GM21529 (cell line): ENCODE measurements around the gene KIAA0753.

Experiments used
- ATAC-seq: cut with Tn5 transposase; IDR thresholded peaks from one replicate; pipeline ENCODE4 v1.9.1; 2021; ENCODE audit not compliant: unreplicated experiment

The KIAA0753 gene

DNA sequence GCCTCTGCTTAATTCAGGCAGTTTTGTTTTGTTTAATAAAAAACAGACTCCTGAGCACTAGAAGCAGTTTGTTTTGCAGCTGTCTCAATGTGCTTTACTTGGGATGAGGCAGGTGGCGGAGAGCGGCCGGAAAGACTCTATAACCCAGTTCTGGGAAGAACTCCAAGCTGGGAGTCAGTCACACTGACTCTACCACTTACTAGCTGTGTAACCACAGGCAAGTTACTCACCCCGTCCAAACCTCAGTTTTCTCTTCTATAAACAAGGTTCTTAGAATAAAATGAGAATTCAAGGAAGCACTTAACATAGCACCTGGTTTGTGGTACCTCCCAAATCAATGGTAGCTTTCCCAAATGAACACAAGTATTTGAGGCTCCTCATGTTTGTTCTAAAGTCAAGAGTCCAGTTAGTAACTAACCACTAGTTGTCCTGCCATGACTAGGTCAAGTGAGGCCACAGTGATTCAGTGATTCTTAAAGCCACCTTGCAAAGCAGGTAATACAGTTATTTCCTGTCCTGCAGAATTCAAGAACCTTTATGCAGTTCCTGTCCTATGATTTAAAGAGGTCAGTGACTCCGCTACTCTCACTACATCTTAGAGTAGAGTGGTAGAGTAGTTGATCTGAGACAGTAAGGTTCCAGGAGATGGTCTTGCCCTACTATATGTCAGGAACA is 3.1 kb upstream of the KIAA0753 start:
- ATAC-seq = no peak

DNA sequence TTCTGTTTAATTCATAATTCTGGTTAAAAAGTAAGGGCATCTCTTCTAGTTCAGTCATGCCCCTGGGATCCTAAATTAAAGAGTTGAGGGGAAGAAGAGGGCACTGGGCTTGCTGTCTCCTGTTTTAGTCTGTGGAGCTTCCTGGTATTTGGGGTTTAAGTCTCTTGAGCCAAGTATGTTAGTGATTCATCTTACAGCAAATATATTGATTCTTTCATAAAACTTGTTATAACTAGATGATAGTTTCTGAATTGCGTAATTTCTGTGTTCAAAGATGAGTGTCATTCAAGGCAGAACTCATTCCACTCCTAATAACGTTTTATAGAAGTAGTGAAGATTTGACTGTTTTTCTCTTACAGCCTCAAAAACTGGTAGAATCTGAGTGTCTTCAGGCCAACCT is 2.1 kb upstream of the KIAA0753 start:
- ATAC-seq = no peak

DNA sequence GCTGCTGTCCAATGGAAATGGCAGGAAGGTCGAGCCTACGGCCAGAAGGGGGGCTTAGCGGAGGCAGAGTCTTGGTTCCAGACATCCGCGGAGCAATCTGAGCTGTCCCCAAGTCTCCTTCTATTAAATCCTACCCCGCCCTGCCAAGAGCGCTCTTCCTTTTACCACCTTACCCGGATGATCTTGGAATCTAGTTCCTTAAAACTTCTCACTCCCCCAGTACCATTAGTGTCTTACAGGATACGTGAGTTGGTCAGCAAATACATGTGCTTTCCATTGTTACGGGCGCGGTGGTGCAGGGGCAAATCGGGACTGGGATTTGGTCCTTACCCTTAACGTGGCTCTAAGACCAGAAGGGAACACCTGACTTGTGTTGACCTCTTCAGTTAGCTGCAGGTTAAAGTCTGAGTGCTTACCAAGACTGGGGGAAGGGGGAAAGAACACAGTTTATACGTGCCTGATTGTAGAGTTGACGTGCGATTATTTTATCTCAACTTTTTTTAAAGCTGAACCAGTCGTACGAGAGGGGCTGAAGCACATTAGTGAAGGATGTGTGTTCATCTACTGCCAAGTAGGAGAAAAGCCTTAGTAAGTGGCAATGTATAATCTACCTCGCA is 844 bp upstream of the KIAA0753 start:
- peak; percentile 13 for ATAC-seq

DNA sequence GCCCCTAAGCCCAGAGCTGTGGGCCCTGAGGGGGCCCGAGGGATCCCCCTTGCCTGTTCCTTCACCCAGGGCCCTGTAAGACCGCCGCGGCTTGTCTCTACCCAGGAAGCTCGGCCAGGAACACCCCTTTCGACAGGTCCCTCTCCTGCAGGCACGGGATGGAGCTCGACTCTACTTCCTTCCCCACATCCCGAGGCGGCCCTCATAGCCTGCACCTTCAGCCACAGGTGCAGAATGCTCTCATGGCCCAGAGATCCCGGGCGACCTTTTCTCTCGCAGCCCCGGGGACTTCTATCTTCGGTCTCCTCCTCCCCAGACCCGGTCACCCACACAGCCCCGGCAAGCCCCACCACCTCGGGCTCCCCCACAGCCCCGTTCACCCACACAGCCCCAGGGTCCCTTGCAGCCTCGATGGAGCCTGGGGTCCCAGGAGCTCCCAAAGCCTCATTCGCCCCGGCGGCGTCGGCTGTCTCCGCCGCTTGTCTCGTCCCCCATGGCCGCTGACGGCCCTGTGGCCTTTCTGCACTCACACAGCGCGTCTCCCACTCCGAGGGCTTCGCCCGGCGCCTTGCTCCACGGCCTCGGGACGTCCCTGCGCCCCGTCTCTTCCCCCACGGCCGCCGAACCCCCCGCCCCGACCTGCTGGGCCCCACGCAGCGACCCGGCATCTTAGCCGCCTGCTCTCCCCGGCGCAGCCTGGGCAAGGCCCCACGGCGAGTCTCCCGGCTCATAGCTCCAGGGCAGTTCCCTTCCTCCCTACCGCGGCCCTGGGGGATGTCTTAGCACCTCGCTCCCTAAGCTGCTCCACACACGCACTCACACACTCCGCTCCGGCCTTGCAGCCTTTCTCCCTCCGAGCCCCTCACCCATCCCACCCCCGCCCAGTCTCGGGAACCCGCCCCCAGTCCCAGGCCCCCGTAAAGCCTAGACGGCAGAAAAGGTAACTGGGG is 650 bp downstream of the KIAA0753 start:
- ATAC-seq = peak; percentile 16

DNA sequence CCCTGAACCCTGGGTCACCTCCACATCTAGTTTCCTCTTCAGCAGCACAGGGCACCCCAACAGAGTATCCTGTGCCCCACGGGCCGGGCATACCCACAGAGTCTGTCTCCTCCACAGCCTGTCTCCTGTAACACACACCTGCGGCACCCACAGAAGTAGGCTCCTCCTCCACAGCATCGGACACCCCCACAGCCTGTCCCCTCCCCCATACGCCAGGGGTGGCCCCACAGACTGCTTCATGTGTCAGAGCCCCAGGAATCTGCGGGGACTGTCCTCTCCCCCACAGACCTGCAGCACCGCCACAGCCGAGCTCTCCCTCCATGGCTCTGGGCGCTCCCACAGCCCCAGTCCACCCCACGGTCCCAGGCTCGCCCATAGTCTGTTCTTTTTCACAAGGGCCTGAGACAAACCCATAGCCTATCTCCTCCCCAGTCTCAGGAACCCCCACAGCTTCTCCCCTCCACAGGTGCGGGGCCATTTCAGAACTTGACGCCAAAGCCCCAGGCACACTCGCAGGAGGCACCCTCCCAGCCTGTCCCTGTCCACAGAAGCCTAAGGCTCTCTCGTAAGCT is 1.4 kb downstream of the KIAA0753 start:
- ATAC-seq = no peak

DNA sequence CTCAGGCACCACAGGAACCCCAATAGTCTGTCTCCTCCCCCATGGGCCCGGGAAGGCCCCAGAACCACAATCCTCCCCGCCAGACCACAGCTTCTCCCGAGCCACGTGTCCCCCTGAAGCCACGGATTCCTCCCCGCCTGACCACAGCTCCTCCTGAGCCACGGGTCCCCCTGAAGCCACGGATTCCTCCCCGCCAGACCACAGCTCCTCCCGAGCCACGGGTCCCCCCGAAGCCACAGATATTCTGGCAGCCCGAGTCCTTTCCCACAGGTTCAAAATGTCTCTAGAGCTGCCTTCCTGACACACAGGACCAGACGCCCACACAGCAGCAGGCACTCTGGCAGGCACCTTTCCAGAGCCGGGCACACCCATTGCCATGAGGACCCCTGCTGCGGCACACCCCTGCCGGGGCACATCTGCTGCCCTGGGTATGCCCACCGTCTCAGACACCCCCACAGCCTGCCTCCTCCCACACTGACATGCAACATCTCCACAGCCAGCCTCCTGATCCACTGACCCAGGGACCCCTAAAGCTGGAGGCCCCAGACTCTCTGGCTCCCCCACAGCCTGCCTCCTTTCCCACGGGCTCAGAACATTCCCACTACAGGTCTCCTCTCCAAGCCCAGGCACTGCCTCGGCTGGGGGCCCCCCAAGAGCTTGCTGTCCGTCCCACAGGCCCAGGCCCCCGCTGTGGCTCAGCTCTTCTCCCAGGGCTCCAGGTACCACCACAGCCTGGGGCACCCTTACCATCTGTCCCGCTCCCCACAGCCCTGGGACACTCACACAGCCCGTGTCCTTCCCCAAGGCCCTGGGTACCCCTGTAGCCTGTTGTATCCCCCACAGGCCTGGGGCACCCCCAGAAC is 2.2 kb downstream of the KIAA0753 start:
- ATAC-seq = no peak

DNA sequence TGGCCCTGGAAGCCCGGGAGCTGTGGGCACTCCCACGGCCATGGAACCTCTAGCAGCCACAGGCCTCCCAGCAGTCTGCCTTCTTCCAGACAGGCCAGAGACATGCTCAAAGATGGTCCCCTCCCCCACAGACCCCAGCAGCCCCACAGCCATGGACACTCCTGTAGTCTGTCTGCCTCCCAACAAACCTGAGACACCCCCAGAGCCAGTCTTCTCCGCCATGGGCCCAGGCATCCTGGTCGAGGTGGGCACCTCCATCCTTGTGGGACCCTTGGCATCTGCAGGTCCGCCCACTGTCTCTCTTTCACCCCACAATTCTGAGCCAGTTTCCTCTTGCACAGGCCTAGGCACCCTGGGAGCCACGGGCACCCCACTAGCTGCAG is 3.1 kb downstream of the KIAA0753 start:
- no peak for ATAC-seq

DNA sequence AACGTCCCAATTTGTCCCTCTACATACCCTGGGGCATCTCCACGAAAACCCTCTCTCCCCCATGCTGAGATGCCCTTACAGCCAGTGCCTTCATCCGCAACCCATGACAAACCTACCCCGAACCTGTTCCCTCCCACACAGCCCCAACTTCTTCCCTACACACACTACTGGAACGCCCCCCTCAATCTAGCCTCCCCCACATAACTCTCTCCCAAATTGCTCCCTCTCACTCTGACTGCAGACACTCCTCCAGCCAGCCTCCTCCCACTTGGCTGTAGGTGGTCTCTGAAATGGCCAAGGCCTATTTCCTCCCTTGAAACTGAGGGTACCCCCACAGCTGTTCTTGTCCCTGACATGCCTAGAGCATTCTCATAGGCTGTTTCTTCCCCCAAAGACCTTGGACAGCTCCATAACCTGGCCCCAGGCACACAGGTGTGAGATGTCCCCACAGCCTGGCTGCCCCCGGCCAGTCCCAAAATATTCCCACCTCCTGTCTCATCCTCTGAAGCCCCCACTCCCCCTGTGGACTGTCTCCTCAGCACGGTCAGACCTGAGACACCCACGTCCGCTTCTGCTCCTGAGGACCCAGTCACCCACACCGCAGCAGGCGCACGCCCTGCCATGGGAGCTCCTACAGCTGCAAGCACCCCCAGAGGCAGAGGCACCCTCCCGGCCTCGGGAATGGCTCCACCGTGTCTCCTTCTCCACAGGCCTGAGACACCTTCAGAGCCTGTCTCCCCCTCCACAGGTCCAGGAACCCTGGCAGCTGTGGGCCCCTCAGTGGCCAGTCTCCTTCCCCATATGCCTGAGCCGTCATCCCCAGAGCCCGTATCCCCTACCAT is 3.7 kb downstream of the KIAA0753 start:
- no peak for ATAC-seq

DNA sequence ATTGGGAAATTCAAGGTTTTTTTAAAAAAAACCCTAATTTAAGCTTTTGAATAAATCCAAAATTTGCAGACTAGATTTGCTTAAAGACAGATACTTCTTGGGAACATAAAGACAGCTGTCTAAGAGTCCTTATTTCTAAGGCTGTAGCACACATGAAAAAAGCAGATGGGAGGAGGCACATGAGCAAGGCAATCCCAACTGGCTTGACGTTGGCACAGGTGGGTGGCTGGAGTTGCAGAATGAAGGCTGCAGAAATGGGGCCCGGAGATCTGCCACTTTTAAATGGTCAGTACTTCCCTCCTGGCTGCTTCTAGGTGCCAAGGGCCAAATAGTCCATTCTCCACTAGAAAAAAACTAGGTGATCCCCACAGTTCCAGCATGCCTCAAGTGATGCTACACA is 4.4 kb downstream of the KIAA0753 start:
- ATAC-seq = no peak

DNA sequence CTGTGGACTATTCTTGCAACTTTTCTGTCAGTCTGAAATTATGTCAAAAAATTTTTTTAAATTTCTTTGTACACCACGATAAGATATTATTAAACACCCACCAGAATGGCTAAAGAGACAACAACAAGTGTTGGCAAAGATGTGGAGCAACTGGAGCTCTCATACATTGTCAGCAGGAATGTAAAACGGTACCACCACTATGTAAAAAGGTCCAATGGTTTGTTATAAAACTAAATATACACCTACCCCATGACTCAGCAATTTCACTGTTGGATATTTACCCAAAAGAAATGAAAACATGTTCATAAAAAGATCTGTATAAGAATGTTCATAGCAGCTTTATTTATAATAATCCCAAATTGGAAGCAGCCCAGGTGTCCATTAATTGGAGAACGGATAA is 7.2 kb downstream of the KIAA0753 start:
- ATAC-seq = no peak

DNA sequence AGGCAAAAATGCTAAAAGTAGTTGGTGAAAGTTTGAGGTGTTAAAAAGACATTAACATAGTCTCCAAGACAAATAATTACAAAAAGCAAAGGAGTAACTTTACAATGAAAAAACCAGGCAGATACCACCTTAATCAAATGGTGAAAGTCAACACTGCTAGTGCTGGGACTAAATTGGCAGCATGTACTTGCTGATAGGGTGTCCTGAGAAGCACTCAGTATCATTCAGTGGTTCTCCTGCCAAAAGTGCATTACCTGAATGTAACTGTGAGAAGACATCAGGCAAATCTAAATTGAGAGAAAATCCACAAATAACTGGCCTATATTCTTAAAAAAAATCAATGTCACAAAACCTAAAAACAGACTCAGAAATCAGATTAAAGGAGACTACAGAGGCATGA is 8.0 kb downstream of the KIAA0753 start:
- ATAC-seq = no peak

DNA sequence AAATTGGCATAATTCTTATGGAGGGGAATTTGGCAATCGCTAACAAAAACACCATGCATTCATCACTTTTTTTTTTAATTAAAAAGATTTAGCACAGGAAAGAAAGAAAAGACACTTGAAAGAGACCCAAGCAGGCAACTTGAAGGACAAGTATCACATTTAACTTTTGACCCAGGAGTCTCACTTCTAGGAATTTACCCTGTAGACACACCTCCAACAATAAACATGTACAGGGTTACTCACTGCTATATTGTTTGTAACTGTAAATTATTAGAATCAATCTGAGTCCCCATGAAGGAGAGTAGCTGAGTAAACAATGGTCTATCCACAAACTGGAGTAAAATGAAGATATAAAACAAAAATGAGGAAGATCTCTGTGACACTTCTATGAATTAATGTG is 10.1 kb downstream of the KIAA0753 start:
- no peak for ATAC-seq

DNA sequence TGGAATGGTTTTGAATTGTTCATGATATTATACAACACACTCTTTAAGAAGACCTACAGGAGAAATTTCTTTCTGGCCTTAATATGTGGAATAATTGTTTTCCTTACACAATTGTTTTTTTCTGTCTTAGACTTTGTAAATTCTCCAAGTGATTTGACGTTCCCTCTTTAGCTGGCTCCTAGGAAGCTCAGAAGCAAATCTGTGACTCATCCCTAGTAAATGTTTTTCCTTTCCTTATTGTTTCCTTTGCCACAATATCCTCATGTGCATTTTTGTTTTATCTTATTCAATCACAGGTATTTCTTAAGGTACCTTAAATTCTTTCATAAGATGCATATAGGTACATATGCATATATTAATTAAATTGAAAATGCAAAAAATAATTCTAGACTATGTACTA is 13.5 kb downstream of the KIAA0753 start:
- ATAC-seq = no peak

DNA sequence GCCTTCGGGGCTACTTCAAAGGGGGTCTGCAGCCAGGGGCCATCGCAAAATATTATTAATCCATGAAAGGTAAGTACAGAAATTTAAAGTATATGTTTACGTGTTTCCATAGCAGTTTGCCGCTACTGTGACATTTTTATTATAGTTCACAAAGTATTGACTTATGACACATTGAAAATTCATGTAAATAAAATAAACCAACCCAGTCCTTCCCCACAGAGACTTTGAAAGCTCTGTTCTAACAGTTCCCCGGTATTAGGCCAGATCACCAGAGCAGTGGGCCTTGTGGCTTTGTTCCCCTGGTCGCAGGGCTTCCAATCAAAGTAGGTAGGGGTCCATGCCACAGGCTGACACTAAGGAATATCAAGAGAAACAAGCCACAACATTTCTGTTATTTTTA is 13.9 kb downstream of the KIAA0753 start:
- no peak for ATAC-seq

DNA sequence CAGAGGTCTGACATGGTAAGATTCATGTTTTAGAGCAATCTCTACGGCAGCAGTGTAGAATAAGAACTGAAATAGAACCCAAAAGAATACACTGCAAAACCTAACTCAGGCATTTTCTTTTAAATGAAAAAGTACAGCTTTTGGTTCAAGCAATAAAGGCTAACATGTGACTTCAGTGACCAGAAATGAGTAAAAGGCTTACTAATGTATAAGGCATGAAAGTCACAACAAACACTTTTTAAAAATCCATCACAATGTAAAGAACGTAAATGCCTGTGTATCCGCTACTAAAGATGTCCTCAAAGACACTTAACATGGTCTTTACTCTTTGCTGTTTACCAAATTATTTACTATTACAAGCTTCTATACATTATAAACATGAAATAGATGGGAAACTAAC is 16.6 kb downstream of the KIAA0753 start:
- ATAC-seq = no peak

DNA sequence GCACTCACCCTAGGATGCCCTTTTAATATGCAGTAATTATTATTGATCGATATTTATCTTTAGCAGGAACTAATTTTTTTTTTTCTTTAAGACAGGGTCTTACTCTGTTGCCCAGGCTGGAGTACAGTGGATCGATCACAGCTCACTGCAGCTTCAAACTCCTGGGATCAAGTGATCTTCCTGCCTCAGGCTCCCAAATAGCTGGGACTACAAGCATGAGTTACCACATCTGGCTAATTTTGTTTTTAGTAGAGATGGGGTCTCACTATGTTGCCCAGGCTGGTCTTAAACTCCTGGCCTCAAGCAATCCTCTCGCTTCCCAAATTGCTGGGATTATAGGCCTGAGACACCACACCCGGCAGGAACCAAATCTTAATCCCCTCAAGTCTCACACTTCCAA is 29.3 kb downstream of the KIAA0753 start:
- ATAC-seq = no peak

DNA sequence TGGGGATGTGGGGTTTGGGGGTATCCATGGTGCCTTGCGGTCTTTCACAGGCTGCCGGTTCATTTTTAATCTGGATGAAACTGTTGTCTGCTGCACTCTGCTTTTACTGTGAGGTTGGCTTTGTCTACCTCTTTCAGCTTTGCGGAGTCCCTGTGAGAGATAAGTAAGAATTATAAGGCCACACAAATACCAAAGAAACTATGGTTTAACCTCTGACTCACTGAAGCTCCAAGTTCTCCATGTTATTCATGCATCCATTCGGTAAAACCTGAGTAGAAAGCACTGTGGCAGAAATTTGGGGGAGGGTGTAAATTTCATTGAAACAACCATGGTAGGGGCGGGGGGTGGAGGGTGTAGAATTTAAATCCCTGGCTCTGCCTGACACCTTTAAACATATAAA is 30.5 kb downstream of the KIAA0753 start:
- no peak for ATAC-seq

DNA sequence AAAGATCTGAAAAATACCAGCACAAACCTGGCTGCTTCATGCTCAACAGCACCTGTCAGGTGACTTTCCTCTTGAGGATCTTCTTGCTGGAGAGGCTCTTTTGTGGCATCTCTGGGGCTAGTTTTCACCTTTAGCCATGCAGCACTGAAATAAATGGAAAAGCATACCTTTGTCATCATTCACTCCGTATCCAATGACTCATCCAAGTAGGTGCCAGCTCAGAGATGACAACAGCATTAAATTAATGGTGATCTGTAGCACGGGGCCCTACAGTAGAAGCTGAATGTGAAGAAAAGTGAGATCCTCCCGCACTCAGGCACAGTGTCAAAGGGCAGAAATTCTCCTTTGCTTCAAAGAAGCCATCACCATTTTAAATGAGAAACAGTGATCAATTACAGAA is 32.2 kb downstream of the KIAA0753 start:
- no peak for ATAC-seq

DNA sequence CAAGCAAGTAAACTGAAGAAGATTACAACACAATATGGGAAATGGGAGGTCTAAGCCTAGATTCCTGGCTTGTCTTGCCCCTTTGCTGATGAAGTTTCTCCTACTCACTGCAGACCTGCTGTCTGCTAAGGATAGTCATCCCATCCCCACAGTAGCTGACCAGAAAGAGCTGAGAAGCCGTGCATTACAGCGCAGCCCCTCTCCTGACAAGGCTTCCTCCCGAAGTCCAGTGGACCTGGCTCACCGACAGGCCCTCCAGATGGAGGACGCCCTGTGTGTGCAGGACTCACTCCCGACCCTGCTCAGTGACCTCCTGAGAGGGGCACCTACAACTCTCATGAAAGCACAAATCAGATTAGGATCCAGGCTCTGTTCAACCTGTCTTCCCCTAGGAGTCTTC is 35.4 kb downstream of the KIAA0753 start:
- ATAC-seq = no peak
